K562 (cell line): ENCODE data around the gene SRSF6. TPM values are rescaled to one million over a fixed set of nuclear protein-coding genes. Genes with fewer than 3 reads are reported as not detected.

Experiments used
- CHD4 ChIP-seq: fragments of 200-600 bp; sonication (generic); IDR thresholded peaks from 3 replicates; pipeline ENCODE4 v1.6.1; 2012; ENCODE audit warnings: low read depth, mild to moderate bottlenecking, mixed read lengths, low read length, inconsistent platforms; ENCODE audit not compliant: insufficient read depth, insufficient replicate concordance, poor library complexity, severe bottlenecking
- HMG20B ChIP-seq: fragments of 250-450 bp; sonication (Bioruptor Pico); IDR thresholded peaks from 2 replicates; pipeline ENCODE4 v1.5.0; 2021; ENCODE audit warnings: mild to moderate bottlenecking
- KLF6 ChIP-seq: fragments of 250-450 bp; sonication (Bioruptor Pico); IDR thresholded peaks from 2 replicates; pipeline ENCODE4 v1.4.0; 2020; ENCODE audit warnings: mild to moderate bottlenecking, moderate library complexity, borderline replicate concordance
- NELFE ChIP-seq: IDR thresholded peaks from 2 replicates; pipeline ENCODE4 v1.6.1; 2011; ENCODE audit warnings: mild to moderate bottlenecking; ENCODE audit not compliant: insufficient read depth, insufficient read length
- POLR2G ChIP-seq: fragments of 200-400 bp; formaldehyde crosslinking; IDR thresholded peaks from 2 replicates; pipeline ENCODE4 v1.6.1; 2017; ENCODE audit warnings: low read depth, mild to moderate bottlenecking, antibody characterized with exemption, low read length, moderate library complexity
- SNIP1 ChIP-seq: fragments of 450-650 bp; IDR thresholded peaks from 2 replicates; pipeline ENCODE4 v1.7.1; 2017; ENCODE audit warnings: low read depth, mild to moderate bottlenecking
- SRSF7 ChIP-seq: fragments of 200-400 bp; formaldehyde crosslinking; optimal IDR thresholded peaks from 2 replicates; pipeline ENCODE3; 2017; ENCODE audit warnings: mild to moderate bottlenecking, low read depth, low read length
- ZNF444 ChIP-seq: fragments of 250-450 bp; sonication (Bioruptor Pico); IDR thresholded peaks from 2 replicates; pipeline ENCODE4 v1.4.0; 2020; ENCODE audit warnings: mild to moderate bottlenecking, moderate library complexity
- ZNF764 ChIP-seq: fragments of 250-450 bp; sonication (Bioruptor Pico); IDR thresholded peaks from 2 replicates; pipeline ENCODE4 v1.4.0; 2020; ENCODE audit warnings: low read depth, mild to moderate bottlenecking, moderate library complexity
- polyA plus RNA-seq, 8 experiments: library from polyadenylated mRNA; depleted of rRNA in 4 of 8; stranded (reverse) in 5 of 8; unstranded in 3 of 8; fragments of >200 nt; fragmentation: Nextera tagmentation in 2 of 8; fragmentation: Illumina TruSeq in 1 of 8; extraction: Ambion mirVana in 2 of 8; extraction: Trizol in 1 of 8; gene quantifications; 2 replicates each; pipeline versions ENCODE4 v1.2.1 to v1.2.3, GENCODE V29; 2011 to 2014; ENCODE audit warnings: inconsistent platforms in 1 of 8, missing spikeins in 1 of 8
- total RNA-seq, 7 experiments: library from RNA; depleted of rRNA in 6 of 7; stranded (reverse); fragments of >200 nt in 6 of 7; fragmentation: Illumina TruSeq in 2 of 7; extraction: Trizol in 2 of 7; gene quantifications; 2 replicates each; pipeline versions ENCODE4 v1.2.1 to v1.2.3, GENCODE V29; 2011 to 2021; ENCODE audit warnings: low replicate concordance in 1 of 7
- TF ChIP-seq, protein P1 (sequence below): fragments of 450-650 bp; IDR thresholded peaks from 2 replicates; pipeline ENCODE4 v1.6.1; 2017; ENCODE audit warnings: antibody characterized with exemption, mild to moderate bottlenecking
- TF ChIP-seq, protein P2 (sequence below): fragments of 450-650 bp; IDR thresholded peaks from 2 replicates; pipeline ENCODE4 v1.6.1; 2016; ENCODE audit warnings: mild to moderate bottlenecking, moderate library complexity

The SRSF6 gene
- total and polyA plus RNA-seq, 9 of the 15 experiments (the other 6 are each of a cell fraction or from before 2014, with no cell fraction given): 52.4 to 165 (median 117) TPM

DNA sequence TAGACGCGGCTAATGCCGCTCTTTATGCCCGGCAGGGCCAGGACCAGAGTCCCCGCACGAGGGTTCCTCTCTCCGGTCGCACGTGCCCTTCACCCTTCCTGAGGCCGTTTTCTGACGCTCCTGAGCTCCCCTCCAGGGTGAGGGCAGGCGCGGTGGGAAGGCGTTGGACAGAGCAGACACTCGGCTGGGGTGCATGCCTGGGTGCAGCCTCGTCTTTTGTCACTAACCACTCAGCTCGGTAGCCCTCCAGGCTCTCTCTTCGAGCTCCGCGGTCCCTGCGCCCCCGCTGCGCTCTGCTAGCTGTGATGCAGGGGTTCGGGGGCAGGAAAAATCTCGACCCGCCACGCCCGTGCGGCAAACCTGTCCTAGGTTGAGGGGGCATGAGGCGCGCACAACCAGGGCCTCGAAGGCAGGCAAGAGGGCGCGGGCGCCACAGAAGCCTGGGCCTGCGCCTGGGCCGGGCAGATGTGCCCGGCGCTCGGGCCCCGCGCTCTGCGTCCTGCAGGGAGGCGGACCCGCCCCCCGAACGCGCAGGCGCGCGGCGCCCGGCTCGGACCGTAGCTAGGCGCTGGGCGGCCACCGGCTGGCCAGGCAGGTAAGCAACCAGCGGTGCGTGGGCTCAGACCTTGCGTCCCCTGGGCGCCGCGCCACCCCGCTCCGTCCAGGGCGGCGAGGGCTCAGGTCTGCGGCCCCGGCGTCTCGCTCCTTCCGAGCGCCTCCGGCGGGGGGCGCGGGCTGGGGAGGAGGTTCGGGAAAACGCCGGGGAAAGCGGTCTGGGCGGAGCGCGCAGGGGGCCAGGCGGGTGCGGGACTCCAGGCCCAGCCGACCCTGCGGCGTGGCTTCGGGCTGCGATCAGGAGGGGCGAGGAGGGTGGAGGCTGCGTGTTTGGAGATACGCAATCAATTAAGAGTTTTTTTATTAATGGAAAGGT, 49.7 kb downstream of the SRSF6 start, which contains the start of gene L3MBTL1 (continued):
- TF ChIP-seq SNIP1 (no peak), SRSF7 (no peak), POLR2G (peak; percentile 67), HMG20B (CRISPR knock-in tag) (no peak), CHD4 (no peak), ZNF444 (CRISPR knock-in tag) (no peak), ZNF764 (no peak), KLF6 (no peak), NELFE (no peak)
- TF ChIP-seq, protein P1, sequence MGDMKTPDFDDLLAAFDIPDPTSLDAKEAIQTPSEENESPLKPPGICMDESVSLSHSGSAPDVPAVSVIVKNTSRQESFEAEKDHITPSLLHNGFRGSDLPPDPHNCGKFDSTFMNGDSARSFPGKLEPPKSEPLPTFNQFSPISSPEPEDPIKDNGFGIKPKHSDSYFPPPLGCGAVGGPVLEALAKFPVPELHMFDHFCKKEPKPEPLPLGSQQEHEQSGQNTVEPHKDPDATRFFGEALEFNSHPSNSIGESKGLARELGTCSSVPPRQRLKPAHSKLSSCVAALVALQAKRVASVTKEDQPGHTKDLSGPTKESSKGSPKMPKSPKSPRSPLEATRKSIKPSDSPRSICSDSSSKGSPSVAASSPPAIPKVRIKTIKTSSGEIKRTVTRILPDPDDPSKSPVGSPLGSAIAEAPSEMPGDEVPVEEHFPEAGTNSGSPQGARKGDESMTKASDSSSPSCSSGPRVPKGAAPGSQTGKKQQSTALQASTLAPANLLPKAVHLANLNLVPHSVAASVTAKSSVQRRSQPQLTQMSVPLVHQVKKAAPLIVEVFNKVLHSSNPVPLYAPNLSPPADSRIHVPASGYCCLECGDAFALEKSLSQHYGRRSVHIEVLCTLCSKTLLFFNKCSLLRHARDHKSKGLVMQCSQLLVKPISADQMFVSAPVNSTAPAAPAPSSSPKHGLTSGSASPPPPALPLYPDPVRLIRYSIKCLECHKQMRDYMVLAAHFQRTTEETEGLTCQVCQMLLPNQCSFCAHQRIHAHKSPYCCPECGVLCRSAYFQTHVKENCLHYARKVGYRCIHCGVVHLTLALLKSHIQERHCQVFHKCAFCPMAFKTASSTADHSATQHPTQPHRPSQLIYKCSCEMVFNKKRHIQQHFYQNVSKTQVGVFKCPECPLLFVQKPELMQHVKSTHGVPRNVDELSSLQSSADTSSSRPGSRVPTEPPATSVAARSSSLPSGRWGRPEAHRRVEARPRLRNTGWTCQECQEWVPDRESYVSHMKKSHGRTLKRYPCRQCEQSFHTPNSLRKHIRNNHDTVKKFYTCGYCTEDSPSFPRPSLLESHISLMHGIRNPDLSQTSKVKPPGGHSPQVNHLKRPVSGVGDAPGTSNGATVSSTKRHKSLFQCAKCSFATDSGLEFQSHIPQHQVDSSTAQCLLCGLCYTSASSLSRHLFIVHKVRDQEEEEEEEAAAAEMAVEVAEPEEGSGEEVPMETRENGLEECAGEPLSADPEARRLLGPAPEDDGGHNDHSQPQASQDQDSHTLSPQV: no peak
- TF ChIP-seq, protein P2, sequence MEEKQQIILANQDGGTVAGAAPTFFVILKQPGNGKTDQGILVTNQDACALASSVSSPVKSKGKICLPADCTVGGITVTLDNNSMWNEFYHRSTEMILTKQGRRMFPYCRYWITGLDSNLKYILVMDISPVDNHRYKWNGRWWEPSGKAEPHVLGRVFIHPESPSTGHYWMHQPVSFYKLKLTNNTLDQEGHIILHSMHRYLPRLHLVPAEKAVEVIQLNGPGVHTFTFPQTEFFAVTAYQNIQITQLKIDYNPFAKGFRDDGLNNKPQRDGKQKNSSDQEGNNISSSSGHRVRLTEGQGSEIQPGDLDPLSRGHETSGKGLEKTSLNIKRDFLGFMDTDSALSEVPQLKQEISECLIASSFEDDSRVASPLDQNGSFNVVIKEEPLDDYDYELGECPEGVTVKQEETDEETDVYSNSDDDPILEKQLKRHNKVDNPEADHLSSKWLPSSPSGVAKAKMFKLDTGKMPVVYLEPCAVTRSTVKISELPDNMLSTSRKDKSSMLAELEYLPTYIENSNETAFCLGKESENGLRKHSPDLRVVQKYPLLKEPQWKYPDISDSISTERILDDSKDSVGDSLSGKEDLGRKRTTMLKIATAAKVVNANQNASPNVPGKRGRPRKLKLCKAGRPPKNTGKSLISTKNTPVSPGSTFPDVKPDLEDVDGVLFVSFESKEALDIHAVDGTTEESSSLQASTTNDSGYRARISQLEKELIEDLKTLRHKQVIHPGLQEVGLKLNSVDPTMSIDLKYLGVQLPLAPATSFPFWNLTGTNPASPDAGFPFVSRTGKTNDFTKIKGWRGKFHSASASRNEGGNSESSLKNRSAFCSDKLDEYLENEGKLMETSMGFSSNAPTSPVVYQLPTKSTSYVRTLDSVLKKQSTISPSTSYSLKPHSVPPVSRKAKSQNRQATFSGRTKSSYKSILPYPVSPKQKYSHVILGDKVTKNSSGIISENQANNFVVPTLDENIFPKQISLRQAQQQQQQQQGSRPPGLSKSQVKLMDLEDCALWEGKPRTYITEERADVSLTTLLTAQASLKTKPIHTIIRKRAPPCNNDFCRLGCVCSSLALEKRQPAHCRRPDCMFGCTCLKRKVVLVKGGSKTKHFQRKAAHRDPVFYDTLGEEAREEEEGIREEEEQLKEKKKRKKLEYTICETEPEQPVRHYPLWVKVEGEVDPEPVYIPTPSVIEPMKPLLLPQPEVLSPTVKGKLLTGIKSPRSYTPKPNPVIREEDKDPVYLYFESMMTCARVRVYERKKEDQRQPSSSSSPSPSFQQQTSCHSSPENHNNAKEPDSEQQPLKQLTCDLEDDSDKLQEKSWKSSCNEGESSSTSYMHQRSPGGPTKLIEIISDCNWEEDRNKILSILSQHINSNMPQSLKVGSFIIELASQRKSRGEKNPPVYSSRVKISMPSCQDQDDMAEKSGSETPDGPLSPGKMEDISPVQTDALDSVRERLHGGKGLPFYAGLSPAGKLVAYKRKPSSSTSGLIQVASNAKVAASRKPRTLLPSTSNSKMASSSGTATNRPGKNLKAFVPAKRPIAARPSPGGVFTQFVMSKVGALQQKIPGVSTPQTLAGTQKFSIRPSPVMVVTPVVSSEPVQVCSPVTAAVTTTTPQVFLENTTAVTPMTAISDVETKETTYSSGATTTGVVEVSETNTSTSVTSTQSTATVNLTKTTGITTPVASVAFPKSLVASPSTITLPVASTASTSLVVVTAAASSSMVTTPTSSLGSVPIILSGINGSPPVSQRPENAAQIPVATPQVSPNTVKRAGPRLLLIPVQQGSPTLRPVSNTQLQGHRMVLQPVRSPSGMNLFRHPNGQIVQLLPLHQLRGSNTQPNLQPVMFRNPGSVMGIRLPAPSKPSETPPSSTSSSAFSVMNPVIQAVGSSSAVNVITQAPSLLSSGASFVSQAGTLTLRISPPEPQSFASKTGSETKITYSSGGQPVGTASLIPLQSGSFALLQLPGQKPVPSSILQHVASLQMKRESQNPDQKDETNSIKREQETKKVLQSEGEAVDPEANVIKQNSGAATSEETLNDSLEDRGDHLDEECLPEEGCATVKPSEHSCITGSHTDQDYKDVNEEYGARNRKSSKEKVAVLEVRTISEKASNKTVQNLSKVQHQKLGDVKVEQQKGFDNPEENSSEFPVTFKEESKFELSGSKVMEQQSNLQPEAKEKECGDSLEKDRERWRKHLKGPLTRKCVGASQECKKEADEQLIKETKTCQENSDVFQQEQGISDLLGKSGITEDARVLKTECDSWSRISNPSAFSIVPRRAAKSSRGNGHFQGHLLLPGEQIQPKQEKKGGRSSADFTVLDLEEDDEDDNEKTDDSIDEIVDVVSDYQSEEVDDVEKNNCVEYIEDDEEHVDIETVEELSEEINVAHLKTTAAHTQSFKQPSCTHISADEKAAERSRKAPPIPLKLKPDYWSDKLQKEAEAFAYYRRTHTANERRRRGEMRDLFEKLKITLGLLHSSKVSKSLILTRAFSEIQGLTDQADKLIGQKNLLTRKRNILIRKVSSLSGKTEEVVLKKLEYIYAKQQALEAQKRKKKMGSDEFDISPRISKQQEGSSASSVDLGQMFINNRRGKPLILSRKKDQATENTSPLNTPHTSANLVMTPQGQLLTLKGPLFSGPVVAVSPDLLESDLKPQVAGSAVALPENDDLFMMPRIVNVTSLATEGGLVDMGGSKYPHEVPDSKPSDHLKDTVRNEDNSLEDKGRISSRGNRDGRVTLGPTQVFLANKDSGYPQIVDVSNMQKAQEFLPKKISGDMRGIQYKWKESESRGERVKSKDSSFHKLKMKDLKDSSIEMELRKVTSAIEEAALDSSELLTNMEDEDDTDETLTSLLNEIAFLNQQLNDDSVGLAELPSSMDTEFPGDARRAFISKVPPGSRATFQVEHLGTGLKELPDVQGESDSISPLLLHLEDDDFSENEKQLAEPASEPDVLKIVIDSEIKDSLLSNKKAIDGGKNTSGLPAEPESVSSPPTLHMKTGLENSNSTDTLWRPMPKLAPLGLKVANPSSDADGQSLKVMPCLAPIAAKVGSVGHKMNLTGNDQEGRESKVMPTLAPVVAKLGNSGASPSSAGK: no peak
